Measurements from ENCODE around the gene ZBTB20. TPM values are rescaled to one million over a fixed set of nuclear protein-coding genes. Genes with fewer than 3 reads are reported as not detected.

The ZBTB20 gene
- total and polyA plus RNA-seq, 2 donors from 2014 or later: 0.99 to 142 TPM

DNA sequence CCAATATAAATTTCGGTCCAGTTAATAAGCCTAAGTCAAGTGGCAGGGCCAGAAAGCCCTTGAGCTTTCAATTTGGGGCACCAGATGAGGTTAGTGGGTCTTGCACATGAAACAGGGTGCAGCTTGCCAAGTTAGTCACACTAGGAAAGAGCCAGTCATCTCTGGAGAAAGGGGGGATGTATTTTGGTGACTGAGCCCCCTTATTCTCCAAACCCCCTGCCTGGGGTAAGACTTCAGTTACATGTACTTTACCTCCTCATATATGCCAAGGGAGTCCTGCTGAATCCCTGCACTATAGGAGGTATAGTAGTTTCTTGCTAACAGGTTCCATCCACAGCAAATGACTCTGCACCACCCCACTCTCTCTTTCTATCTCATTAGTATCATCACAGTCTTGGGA, 790.6 kb downstream of the ZBTB20 start:
- Histone ChIP-seq H3K9ac (ENCODE audit: low read length in 3 of 3) (no peak overlapping the region), H3K36me3 (ENCODE audit: control insufficient read depth in 2 of 3, insufficient read depth in 3 of 3, low read length in 3 of 3) (peaks cover 0 to 4% (median 0%) of the 10 kb centered on the region in 3 donors), H3K27me3 (ENCODE audit: control insufficient read depth, insufficient read depth, low read length) (no peaks in the 10 kb centered on the region), H3K4me1 (ENCODE audit: control insufficient read depth in 2 of 3, insufficient read depth in 2 of 3, low read depth in 1 of 3, low read length in 3 of 3) (peaks cover 0 to 2% (median 0%) of the 10 kb centered on the region in 3 donors), H3K27ac (ENCODE audit: low read depth in 2 of 2, low read length in 2 of 2) (no peak overlapping the region), H3K4me3 (ENCODE audit: low read length in 3 of 3) (no peak overlapping the region), H3K9me3 (ENCODE audit: control insufficient read depth in 2 of 3, insufficient read depth in 1 of 3, low read length in 3 of 3) (no peaks in the 10 kb centered on the region)
- FAIRE-seq (no peak), DNase-seq (no peak)
- TF ChIP-seq, protein P1, sequence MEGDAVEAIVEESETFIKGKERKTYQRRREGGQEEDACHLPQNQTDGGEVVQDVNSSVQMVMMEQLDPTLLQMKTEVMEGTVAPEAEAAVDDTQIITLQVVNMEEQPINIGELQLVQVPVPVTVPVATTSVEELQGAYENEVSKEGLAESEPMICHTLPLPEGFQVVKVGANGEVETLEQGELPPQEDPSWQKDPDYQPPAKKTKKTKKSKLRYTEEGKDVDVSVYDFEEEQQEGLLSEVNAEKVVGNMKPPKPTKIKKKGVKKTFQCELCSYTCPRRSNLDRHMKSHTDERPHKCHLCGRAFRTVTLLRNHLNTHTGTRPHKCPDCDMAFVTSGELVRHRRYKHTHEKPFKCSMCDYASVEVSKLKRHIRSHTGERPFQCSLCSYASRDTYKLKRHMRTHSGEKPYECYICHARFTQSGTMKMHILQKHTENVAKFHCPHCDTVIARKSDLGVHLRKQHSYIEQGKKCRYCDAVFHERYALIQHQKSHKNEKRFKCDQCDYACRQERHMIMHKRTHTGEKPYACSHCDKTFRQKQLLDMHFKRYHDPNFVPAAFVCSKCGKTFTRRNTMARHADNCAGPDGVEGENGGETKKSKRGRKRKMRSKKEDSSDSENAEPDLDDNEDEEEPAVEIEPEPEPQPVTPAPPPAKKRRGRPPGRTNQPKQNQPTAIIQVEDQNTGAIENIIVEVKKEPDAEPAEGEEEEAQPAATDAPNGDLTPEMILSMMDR (IDR thresholded peaks at IDR 0.05; ENCODE audit: borderline replicate concordance, extremely low read depth, insufficient read depth): no peak
- intact Hi-C loops (cut with DNase I): no loop called here

- intact Hi-C loops (cut with DNase I): no loop called here
- H3K9me3 ChIP-seq (ENCODE audit: control insufficient read depth in 2 of 3, insufficient read depth in 1 of 3, low read length in 3 of 3): no peaks in the 10 kb centered on the region
- TF ChIP-seq, protein P1 (IDR thresholded peaks at IDR 0.05; ENCODE audit: borderline replicate concordance, extremely low read depth, insufficient read depth): no peak
- DNase-seq (no peak), FAIRE-seq (no peak)
- H3K27ac ChIP-seq (ENCODE audit: low read depth in 2 of 2, low read length in 2 of 2): no peak overlapping the region
- no peak overlapping the region for H3K9ac ChIP-seq (ENCODE audit: low read length in 3 of 3)
- H3K4me1 ChIP-seq (ENCODE audit: control insufficient read depth in 2 of 3, insufficient read depth in 2 of 3, low read depth in 1 of 3, low read length in 3 of 3): peaks cover 0 to 2% (median 0%) of the 10 kb centered on the region in 3 donors
- no peaks in the 10 kb centered on the region for H3K27me3 ChIP-seq (ENCODE audit: control insufficient read depth, insufficient read depth, low read length)
- peaks cover 0 to 7% (median 0%) of the 10 kb centered on the region in 3 donors for H3K36me3 ChIP-seq (ENCODE audit: control insufficient read depth in 2 of 3, insufficient read depth in 3 of 3, low read length in 3 of 3)
- no peak overlapping the region for H3K4me3 ChIP-seq (ENCODE audit: low read length in 3 of 3)
These were observed 791.0 kb downstream of the ZBTB20 start for GRCh38 chr3:114356066-114356465.

GRCh38 chr3:114355653-114356052, 791.4 kb downstream of the ZBTB20 start:
- FAIRE-seq (no peak), DNase-seq (no peak)
- TF ChIP-seq, protein P1 (IDR thresholded peaks at IDR 0.05; ENCODE audit: borderline replicate concordance, extremely low read depth, insufficient read depth): no peak
- Histone ChIP-seq H3K9me3 (ENCODE audit: control insufficient read depth in 2 of 3, insufficient read depth in 1 of 3, low read length in 3 of 3) (no peaks in the 10 kb centered on the region), H3K27ac (ENCODE audit: low read depth in 2 of 2, low read length in 2 of 2) (no peak overlapping the region), H3K4me3 (ENCODE audit: low read length in 3 of 3) (no peak overlapping the region), H3K36me3 (ENCODE audit: control insufficient read depth in 2 of 3, insufficient read depth in 3 of 3, low read length in 3 of 3) (peaks cover 0 to 10% (median 4%) of the 10 kb centered on the region in 3 donors), H3K4me1 (ENCODE audit: control insufficient read depth in 2 of 3, insufficient read depth in 2 of 3, low read depth in 1 of 3, low read length in 3 of 3) (peaks cover 0 to 2% (median 0%) of the 10 kb centered on the region in 3 donors), H3K27me3 (ENCODE audit: control insufficient read depth, insufficient read depth, low read length) (no peaks in the 10 kb centered on the region), H3K9ac (ENCODE audit: low read length in 3 of 3) (no peak overlapping the region)
- intact Hi-C loops (cut with DNase I): no loop called here

GRCh38 chr3:114351822-114352145, 795.3 kb downstream of the ZBTB20 start:
- H3K27ac ChIP-seq (ENCODE audit: low read depth in 2 of 2, low read length in 2 of 2): no peak overlapping the region
- H3K9me3 ChIP-seq (ENCODE audit: control insufficient read depth in 2 of 3, insufficient read depth in 1 of 3, low read length in 3 of 3): no peaks in the 10 kb centered on the region
- no peak overlapping the region for H3K4me3 ChIP-seq (ENCODE audit: low read length in 3 of 3)
- FAIRE-seq (no peak), DNase-seq (no peak)
- H3K9ac ChIP-seq (ENCODE audit: low read length in 3 of 3): no peak overlapping the region
- no peaks in the 10 kb centered on the region for H3K27me3 ChIP-seq (ENCODE audit: control insufficient read depth, insufficient read depth, low read length)
- H3K4me1 ChIP-seq (ENCODE audit: control insufficient read depth in 2 of 3, insufficient read depth in 2 of 3, low read depth in 1 of 3, low read length in 3 of 3): peaks cover 0 to 2% (median 2%) of the 10 kb centered on the region in 3 donors
- TF ChIP-seq, protein P1 (IDR thresholded peaks at IDR 0.05; ENCODE audit: borderline replicate concordance, extremely low read depth, insufficient read depth): no peak
- peaks cover 5 to 21% (median 18%) of the 10 kb centered on the region in 3 donors for H3K36me3 ChIP-seq (ENCODE audit: control insufficient read depth in 2 of 3, insufficient read depth in 3 of 3, low read length in 3 of 3)
- intact Hi-C loops (cut with DNase I): no loop called here

Data from kidney (tissue), 14 donors.